SK-N-MC (cell line): Measurements from ENCODE around the gene SNRNP200.

Experiments
- EZH2 ChIP-seq: fragments of 200-600 bp; sonication (generic); IDR thresholded peaks from one replicate; pipeline ENCODE4 v1.6.1; 2017; ENCODE audit warnings: antibody characterized with exemption
- FOXP2 ChIP-seq: optimal IDR thresholded peaks from 2 replicates; pipeline ENCODE3; 2011; ENCODE audit warnings: mild to moderate bottlenecking, moderate library complexity; ENCODE audit not compliant: insufficient read depth; ENCODE audit errors: extremely low read length, control extremely low read depth
- POLR2AphosphoS5 ChIP-seq: IDR thresholded peaks from 2 replicates; pipeline ENCODE4 v1.6.1; 2012; ENCODE audit warnings: mild to moderate bottlenecking, low read depth, low read length, borderline replicate concordance

- TF ChIP-seq EZH2 (no peak), POLR2AphosphoS5 (no peak), FOXP2 (no peak)
Measured at GRCh38 chr2:96265349-96265839, 40.0 kb downstream of the SNRNP200 start.
